Peyer's patch (tissue), 4 donors: Measurements from ENCODE around the gene OBSL1.

Experiments used
- POLR2A ChIP-seq, 2 donors: fragments of 450-650 bp; IDR thresholded peaks; one replicate each; pipeline ENCODE4 v1.5.1; 2017; ENCODE audit warnings: antibody characterized with exemption in 2 of 2, mild to moderate bottlenecking in 2 of 2, moderate library complexity in 2 of 2
- TF ChIP-seq, protein P1 (sequence below), 6 experiments: fragments of 450-650 bp in 4 of 6; fragments of 200-600 bp in 2 of 6; sonication (generic) in 1 of 6; IDR thresholded peaks; one replicate each; pipeline ENCODE4 v1.5.1; 2017 to 2019; ENCODE audit warnings: antibody characterized with exemption in 6 of 6, mild to moderate bottlenecking in 3 of 6, moderate library complexity in 1 of 6

DNA sequence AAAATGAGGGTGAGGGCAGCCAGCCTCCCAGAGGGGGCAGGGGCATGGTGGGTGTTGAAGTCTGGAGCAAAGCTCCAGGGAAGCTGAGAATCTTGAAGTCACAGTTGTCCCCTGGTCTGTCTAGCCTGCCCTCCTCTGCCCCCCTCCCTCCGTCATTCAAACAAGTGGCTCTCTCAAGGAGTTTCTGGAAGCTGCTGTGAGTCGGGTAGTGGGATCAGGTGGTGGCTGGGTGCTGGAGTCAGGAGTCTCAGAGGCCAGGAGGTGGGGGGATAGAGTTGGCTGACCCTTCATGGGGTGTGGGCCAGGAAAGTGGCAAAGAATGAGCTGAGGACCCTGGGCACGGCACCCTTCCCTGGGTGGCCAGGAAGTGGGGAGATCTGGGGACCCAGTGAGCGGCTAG lies 57.6 kb downstream of the OBSL1 start:
- TF ChIP-seq, protein P1, sequence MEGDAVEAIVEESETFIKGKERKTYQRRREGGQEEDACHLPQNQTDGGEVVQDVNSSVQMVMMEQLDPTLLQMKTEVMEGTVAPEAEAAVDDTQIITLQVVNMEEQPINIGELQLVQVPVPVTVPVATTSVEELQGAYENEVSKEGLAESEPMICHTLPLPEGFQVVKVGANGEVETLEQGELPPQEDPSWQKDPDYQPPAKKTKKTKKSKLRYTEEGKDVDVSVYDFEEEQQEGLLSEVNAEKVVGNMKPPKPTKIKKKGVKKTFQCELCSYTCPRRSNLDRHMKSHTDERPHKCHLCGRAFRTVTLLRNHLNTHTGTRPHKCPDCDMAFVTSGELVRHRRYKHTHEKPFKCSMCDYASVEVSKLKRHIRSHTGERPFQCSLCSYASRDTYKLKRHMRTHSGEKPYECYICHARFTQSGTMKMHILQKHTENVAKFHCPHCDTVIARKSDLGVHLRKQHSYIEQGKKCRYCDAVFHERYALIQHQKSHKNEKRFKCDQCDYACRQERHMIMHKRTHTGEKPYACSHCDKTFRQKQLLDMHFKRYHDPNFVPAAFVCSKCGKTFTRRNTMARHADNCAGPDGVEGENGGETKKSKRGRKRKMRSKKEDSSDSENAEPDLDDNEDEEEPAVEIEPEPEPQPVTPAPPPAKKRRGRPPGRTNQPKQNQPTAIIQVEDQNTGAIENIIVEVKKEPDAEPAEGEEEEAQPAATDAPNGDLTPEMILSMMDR (IDR thresholded peaks at IDR 0.05) = no peak
- no peak for TF ChIP-seq POLR2A (IDR thresholded peaks at IDR 0.05)
